Measurements from ENCODE around the gene LLGL1.

LLGL1 gene

DNA sequence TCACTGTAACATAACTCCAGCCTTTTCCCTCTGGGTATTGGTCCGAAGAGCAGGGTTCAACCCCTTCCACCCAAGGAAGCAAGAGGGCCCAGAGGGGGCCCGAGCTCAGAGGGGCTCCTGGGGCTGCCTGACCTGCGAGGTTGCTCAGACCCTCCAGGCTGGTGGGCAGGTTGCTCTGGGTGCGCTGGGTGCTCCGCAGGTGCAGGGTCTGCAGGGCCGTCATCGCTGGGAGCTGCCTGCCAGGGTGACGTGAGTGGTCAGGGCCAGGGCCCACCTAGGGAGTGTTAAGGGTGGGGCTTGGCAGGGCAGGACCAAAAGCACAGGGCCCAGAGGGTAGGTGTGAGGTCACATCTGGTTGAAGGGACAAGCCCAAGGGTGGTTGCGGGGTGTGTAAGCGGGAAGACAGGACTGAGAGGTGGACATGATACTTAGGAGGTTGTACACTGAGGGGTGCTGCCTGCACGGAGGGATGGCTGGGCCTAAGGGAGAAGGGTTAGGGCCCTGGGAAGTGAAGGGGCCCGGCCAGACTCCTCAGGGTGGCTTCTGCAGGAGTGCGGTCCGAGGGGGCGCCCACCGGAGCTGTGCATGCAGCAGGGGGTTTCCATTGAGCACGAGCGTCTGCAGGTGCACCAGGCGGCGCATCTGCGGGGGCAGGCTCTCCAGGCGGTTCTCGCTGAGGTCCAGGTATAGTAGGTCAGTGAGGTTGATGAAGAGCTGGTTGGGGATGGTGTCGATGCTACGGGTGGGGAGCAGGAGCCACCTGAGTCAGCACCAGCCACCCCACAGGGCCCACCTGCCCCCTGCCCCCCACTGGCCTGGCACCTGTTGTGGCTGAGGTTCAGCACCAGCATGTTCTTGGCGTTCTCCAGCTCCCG is 28.7 kb downstream of the LLGL1 start:
- DNase-seq: no peak

DNA sequence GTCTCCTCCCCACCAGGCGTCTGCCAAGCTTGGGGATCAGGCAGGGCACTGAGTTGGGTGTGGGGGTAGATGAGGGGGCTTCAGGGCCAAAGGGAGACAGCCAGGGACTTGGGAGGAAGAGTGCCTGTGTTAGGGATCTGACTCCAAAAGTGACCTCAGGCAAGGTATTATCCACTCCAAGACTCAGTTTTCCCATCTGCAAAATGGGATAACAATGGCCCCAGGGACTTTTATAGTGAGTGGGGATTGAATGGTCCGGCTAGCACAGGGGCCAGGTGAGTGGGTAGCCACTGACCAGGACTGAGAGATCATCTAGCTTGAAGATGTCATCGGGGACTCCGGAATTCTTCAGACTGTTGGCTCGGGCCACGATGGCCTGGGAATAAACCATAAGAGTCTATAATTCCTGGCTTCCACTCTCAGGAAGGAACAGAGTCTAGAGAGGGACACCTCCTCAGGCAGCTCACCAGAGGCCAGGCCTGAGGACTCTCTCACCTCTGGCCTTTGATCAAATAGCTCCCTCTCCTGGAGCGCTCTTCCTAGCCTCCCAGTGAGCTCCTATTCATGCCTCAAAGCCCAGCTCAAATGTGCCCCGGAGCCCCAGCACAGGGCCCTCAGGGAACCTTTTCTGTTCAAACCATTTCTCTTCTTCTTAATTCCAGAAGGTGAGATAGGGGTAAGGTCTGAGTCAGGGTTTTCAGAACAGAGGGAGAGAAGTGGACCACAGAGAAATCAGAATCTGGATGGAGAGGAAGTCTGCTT is 29.6 kb downstream of the LLGL1 start:
- no peak for DNase-seq

DNA sequence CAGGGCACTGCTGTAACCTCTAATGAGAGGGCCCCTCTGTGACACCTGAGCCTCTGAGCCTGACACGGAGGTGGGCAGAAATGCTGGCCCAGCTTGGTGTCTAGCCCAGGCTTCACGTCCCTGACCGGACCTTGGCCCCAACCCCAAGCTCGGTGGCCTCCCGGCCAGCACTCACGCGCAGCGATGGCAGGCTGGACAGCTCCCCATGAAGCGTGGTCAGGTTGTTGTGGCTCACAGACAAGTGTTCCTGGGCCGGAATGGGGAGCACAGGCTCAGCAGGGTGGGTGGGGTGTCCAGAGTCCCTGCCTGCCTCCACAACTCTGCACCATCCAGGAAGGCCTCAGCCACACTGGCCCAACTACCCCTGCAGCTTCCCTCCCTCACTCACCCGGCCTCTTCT is 30.9 kb downstream of the LLGL1 start:
- no peak for DNase-seq

DNA sequence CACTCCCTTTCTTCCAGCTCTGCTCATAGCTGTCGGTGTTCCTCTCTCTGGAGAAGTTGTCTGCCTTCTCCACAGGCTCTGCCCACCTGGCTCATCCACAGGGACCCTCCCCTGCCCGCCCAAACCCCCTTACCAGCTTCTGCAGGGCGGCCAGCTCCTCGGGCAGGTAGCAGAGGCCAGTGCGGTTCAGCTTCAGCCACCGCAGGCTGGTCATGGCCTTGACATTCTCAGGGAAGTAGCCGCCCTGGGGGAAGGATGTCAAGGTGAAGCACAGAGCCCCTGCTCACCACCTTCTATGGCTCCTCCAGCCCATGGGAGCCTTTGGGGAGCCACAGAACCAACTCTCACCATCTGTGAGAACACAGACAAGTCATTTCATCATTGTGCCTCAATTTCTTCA is 31.3 kb downstream of the LLGL1 start:
- DNase-seq: no peak

DNA sequence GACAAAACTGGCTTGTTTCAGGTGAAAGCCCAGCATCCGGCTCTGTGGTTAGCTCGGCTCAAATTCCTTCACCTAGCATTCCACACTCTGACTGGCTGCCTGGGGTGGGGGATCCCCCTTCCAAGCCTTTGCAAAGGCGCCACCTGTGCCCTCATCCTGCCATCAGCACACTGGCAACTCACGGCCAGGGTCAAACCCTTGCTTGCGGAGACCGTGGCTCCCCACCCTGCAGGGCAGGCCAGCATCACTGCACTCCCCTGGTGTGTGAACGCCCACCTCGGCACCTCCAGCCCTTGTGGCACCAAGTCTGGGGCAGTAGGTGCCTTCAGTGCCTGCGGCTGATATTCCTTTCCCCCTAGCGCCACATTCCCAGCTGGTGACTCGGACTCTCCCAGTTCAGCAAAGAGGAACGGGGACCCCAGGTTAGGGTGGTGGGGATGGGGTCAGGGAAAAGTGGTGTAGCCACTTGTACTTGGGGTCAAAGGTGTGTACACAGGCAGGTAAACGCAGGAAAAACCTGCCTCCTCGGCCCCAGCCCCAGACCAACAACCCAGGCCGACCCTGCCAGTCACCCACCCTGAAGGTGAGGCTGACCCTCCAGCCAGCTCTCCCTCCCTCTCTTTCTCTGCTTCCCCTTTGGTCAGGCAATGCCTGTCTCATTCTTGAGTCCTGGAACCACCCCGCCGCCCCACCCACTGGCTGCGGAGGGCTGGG is 32.0 kb downstream of the LLGL1 start:
- DNase-seq: peak; percentile 31

DNA sequence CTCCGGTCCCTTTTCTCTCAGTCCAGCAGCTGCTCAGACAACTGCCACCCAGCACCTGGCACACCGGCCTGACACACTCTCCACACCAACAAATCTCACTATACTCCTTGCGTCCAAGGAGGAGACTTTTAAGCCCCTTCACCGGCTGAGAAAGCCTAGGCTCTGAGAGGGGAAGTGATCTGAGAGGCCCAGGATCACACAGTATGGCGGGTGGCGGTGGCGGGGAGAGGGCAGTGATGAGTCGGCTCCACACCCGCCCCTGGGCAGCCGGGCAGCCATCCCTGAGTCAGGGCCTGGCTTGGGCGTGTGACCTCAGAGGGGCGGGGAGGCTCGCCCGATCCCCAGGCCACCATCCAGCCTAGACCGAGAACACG is 32.5 kb downstream of the LLGL1 start:
- DNase-seq: peak; percentile 44

DNA sequence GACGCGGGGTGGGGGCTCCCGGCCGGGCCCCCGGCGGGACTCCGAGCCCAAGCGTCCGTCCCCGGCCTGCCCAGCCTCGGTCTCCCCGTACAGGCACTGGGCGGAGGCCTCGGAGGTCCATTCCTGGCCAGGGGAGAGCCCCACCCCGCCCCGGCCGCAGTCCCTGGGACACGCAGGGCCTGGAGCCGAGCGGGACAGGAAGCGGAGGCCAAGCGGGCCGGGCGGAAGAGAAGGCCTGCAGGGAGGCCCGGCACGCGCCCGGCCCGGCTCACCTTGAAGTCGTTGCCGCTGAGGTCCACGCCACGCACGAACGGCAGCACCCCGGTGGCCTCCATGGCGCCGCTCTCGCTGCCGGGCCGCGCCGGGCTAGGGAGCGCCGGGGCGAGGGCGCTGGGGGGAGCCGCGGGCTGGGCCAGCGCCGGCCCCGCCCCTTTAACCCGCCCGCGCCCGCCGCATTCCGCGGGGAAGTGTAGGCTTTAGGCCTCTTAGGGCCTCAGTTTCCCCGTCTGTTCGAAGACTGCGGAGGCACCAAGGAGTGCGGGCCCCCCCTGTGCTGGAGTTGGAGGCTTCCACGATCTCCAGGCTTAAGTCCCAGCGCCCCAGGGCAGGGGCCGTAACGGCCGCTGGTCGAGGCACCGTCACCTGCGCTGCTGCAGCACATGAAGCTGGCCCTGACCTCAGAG is 33.1 kb downstream of the LLGL1 start, which contains the start of gene FLII:
FLII (minus strand) TSS at position 383 of the 683 bp plus-strand sequence; CDS start at position 335, 48 bp downstream.
- DNase-seq: peak; percentile 54

DNA sequence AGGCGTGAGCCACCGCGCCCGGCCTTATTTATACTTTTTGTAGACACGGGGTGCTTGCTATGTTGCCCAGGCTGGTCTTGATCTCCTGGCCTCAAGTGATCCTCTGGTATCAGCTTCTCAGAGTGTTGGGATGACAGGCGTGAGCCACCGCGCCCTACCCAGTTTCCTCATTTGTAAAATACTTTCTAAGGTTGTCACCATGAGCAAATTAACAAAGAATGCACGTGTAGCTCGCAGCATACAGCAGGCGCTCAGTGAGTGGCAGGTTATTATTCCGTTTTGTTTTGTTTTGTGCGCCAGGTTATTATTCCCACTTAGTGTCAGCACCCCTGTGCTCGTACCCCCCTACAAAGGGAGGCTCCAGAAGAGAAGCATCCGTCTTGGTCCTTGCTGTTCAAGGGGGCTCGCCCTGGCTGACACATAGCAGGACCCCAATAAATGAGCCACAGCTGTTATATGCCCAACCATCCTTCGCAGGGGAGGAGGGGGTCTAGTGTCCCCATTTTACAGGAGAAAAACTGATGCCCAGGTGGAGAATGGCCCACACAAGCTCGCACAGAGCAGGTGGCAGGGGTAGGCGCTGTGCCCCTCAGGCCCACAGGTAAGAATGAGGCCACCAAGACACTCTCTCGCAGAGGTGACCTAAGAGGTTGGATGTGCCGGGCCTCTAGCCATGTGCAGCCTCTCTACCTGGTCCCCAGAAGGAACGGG is 34.3 kb downstream of the LLGL1 start:
- DNase-seq: no peak

DNA sequence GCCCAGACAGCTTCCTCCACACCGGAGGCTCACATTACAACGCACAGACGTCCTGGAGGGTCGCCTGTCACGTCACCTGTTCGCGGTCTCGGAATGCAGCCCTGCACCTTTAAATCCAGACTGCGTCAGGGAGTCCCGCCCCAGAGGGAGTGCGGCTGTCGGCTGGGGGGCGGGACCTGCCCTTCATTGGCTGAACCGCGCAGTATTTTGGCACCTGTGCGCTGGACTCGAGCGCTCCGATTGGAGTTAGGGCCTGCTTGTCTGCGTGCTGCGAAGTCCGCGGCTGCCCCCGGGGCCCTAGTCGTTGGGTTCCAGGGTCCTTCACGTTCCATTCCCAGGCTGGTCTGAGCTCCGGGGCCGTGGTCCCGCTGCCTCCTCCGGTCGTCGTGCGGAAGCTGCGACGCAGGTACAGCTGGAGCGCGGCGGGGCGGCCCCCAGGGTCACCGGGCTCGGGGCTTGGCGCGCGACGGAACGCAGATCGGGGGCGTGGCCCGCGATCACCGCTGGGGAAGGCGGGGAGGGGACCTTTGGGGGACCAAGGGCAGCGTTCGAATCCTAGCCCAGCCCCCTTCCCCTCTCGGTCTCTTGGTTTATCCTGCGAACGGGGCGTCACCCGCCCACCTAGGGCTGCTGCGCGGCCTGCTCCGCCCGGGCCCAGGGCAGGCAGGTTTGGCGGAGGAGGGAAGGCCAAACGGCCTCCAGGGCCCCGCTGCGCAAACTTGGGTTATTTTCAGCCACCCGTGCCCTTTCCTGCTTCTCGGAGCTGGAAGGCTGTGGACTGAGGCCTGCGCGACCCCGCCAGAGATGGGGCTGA is 35.1 kb downstream of the LLGL1 start, which contains the start of gene MIEF2:
MIEF2 (plus strand) TSS at position 331 of the 814 bp plus-strand sequence. CDS start 2,059 bp downstream, outside the sequence.
- peak; percentile 94 for DNase-seq

DNA sequence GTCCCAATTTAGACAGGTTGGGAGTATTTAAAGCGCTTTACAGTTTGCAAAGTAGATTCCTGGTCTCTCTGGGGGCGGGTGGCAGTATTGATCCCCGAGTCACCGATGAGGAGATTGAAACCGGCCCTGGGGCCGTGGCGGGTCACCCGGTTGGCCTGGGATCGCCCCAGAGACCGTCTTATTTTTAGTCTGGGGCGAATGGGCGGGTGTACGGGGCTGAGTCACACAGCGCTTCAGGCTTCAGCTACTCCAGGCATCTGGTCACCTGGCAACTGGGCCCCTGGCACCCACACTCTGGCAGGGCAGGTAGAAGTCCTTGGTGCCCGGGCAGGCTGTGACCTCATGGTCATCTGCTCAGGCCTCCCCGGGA is 35.7 kb downstream of the LLGL1 start:
- DNase-seq: no peak

DNA sequence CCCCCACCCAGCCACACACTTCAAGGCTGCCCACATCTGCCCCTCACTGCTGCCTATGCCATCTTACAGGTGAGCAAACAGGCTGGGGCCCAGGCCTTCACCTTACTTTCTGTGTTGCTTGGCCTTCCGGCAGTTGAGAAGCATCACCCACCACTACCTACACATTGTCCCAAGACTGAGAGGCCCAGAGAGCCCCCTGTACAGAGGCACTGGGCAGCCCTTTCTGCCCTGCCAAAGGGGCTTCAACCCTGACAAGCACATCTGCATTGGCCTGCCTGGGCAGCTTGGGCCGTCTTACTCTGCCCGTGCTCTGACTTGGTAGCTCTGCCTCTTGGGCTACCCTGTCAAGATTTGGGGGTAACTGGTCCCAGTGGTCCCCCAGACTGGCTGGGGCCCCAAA is 36.2 kb downstream of the LLGL1 start:
- no peak for DNase-seq

DNA sequence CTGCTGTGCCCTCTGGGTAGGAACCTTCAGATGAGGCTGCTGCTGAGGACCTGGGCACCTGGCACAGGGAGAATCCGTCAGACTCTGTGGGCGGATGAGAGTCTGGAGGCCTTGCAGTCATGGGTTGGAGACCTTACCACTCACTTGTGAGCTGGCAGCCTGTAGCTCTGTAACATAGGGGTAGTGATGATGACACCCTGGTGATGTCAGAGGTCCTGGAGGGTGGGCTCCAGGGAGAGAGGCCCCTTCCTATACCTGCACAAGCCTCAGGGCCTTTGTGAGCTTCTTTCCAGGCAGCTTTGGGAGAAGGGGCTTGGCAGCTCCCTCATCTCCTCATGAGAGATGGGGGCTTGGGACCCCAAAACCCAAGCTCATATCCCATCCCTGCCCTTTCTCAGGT is 36.7 kb downstream of the LLGL1 start:
- DNase-seq: no peak

DNA sequence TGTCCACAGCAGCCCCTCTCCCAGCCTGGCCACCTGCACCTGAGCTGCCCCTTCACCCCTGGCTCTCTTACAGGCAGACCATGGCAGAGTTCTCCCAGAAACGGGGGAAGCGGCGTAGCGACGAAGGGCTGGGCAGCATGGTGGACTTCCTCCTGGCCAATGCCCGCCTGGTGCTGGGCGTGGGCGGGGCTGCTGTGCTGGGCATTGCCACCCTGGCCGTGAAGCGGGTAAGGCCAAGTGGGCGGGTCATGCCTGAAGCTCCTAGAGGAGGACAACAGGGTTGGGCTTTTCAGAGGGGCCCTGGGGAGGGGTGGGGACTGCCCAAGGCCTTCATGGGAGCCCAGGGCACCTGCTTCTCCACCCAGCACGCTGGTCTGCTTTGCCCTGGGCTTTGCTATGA is 37.2 kb downstream of the LLGL1 start:
- no peak for DNase-seq

DNA sequence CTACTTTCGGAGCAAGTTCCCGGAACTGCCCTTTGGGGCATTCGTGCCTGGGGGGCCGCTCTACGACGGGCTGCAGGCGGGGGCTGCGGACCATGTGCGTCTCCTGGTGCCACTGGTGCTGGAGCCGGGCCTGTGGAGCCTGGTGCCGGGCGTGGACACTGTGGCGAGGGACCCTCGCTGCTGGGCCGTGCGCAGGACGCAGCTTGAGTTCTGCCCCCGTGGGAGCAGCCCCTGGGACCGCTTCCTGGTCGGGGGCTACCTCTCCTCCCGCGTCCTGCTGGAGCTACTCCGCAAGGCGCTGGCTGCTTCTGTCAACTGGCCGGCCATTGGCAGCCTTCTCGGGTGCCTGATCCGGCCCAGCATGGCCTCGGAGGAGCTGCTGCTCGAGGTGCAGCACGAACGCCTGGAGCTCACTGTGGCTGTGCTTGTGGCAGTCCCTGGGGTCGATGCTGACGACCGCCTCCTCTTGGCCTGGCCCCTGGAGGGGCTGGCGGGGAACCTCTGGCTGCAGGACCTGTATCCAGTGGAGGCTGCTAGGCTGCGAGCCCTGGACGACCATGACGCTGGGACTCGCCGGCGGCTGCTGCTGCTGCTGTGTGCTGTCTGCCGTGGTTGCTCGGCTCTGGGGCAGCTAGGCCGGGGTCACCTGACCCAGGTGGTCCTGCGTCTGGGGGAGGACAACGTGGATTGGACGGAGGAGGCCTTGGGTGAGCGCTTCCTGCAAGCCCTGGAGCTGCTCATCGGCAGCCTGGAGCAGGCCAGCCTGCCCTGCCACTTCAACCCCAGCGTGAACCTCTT is 38.6 kb downstream of the LLGL1 start:
- no peak for DNase-seq

DNA sequence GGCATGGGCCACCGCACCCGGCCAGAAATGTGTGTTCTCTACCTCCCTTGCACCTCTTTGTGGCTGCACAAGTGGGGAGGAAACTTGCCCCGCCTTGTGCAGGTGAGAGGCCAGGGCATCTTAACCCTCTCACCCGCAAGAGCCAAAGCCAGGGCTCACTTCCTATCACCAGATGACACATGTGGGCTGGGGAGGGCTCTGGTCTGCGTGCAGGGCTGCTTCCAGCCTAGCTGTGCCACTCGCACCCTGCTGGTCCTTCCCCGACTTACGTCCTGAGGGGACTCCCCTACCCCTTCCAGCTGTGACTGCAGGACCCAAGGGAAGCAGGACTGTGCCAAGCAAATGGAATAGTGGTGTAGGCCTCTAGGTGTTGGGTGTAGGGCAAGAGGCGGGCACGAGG is 41.9 kb downstream of the LLGL1 start:
- no peak for DNase-seq

DNA sequence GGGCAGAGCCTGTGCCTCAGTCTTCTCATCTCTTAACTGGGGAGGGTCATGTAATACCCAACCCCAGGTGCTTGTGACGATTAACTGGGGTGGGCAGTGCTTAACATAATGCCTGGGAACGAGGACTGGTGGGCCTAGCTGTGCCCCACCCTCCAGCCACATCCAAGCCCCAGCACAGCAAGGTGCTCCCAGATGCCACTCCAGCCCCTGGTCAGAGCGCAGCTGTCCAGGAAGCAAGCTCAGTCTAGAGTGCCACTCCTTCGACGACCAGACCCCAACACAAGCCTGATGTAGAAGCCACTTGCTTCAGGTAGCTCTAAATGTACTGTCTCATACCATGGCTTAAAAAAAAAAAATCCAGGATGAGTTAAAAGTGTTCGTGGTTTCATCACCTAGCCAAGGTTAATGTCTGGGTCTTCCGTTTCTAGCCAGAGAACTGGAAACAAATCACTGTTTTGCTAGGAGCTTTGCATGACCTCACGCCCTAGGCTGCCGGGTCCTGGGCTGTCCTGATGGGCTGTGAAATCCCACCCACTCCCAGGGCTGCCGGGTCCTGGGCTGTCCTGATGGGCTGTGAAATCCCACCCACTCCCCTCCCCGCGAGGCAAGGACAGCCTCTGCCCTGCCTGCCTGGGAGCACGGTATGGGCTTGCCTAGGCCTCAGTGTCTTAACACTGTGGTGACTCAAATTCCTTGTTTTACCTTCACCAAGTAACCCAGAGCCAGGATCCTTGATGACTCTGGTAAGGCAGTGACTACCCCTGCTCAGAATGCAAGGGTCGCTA is 42.7 kb downstream of the LLGL1 start:
- DNase-seq: no peak

DNA sequence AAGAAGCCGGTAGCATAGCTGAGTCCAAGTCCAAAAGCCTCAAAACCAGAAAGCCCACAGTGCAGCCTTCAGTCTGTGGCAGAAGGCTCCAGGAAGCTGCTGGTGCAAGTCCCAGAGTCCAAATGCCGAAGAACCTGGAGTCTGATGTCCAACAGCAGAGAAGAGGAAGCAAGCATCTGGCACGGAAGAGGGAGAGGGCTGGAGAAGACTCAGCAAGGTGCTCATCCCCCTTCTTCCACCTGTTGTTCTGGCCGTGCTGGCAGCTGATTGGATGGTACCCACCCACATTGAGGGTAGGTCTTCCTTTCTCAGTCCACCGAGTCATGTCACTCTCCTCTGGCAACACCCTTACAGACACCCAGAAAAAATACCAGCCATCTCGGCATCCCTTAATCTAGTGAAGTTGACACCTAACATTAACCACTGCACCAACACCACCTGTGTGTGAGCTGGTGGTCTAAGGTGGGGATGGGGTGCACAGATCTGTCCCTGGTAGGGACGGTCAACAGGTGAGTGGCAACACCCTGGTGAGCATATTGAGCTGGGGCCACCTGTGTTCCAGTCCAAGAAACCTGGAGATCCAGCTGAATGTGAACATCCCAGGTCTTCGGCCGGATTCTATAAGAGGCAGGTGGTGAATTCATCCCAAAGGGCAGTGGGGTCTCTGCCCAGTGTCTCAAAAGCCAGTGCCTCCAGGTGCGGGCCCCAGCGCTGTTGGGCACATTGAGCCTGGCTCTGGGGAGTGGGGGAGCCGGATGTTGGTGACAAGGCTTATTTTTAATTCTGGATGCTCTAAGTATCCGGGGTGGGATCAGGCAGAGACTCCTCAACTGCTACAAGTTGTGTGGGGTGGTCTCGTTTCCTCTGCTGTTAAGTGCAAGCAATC is 44.9 kb downstream of the LLGL1 start:
- DNase-seq: no peak

DNA sequence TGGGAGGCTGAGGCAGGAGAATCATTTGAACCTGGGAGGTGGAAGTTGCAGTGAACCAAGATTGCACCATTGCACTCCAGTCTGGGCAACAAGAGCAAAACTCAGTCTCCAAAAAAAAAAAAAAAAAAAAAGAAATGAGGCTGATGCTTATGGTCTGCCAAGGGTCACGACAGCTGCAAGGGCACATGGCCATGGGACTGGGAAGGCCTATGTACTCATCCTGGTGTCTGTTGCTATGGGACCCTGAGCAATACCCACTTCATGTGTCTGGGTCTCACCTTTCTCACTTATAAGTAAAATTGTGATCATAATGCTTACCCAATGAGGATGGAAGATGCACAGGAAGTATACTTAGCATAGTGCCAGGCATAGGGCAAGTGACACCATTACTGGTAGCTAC is 51.6 kb downstream of the LLGL1 start:
- no peak for DNase-seq
